RWPE2 (cell line): ENCODE measurements around the gene PLD5.

Source experiments
- ATAC-seq: fragments of 200-7000 bp; cut with Tn5 transposase; 3 replicates; pipeline ENCODE4 v1.9.1; 2021; ENCODE audit warnings: low read depth
- DNase-seq: peaks from one replicate; pipeline ENCODE4 v3.0.0-alpha.2; 2020; ENCODE audit warnings: low spot score
- H3K27ac ChIP-seq: fragments of 450-650 bp; 2 replicates; pipeline ENCODE4 v1.5.1; 2017; ENCODE audit warnings: mild to moderate bottlenecking; ENCODE audit not compliant: poor library complexity, severe bottlenecking
- H3K27me3 ChIP-seq: fragments of 250-450 bp; sonication (Bioruptor Pico); 2 replicates; pipeline ENCODE4 v1.5.1; 2021; ENCODE audit warnings: mild to moderate bottlenecking, moderate library complexity; ENCODE audit not compliant: insufficient read depth, poor library complexity, severe bottlenecking
- H3K36me3 ChIP-seq: fragments of 250-450 bp; sonication (Bioruptor Pico); 2 replicates; pipeline ENCODE4 v1.5.1; 2020; ENCODE audit warnings: low read depth, mild to moderate bottlenecking, moderate library complexity
- H3K4me1 ChIP-seq: fragments of 250-450 bp; sonication (Bioruptor Pico); 2 replicates; pipeline ENCODE4 v1.5.1; 2021; ENCODE audit warnings: mild to moderate bottlenecking, moderate library complexity; ENCODE audit not compliant: insufficient read depth, poor library complexity, severe bottlenecking
- H3K4me3 ChIP-seq: fragments of 250-450 bp; sonication (Bioruptor Pico); 2 replicates; pipeline ENCODE4 v1.5.1; 2021; ENCODE audit warnings: mild to moderate bottlenecking, moderate library complexity; ENCODE audit not compliant: severe bottlenecking
- H3K9me3 ChIP-seq: fragments of 250-450 bp; sonication (Bioruptor Pico); 2 replicates; pipeline ENCODE4 v1.5.1; 2021; ENCODE audit warnings: mild to moderate bottlenecking, moderate library complexity; ENCODE audit not compliant: severe bottlenecking
- CTCF ChIP-seq: fragments of 450-650 bp; IDR thresholded peaks from one replicate; pipeline ENCODE4 v1.5.1; 2017; ENCODE audit warnings: mild to moderate bottlenecking, moderate library complexity; ENCODE audit not compliant: poor library complexity, severe bottlenecking

PLD5 gene

DNA sequence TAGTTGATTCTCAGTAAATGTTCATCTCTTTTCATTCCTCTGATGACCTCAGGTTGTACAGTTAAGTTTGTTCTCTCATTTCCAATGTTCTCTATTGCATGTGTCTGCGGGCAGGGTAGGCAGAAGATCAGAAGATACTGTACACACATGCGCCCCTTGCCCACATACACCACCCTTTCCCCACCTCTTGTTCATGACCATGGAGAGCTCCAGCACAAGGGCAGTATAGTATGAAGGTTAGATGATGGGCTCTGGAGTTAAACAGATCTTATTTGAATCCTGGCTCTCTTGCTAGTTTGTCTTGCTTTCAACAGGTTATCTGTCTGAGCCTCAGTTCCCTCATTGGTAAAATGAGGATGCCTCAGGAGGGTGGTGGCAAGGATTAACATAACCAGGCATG, 17.8 kb upstream of the PLD5 start:
- Histone ChIP-seq H3K4me3 (no peak overlapping the region), H3K9me3 (no peaks in the 10 kb centered on the region), H3K4me1 (no peaks in the 10 kb centered on the region), H3K27me3 (no peaks in the 10 kb centered on the region), H3K27ac (no peak overlapping the region), H3K36me3 (no peaks in the 10 kb centered on the region)
- DNase-seq: no peak
- no peak for TF ChIP-seq CTCF
- no peak for ATAC-seq

GRCh38 chr1:242535986-242536385, 11.5 kb upstream of the PLD5 start:
- H3K9me3 ChIP-seq: no peaks in the 10 kb centered on the region
- no peak overlapping the region for H3K27ac ChIP-seq
- TF ChIP-seq CTCF: no peak
- H3K4me3 ChIP-seq: no peak overlapping the region
- no peaks in the 10 kb centered on the region for H3K36me3 ChIP-seq
- H3K4me1 ChIP-seq: peaks cover 7% of the 10 kb centered on the region
- ATAC-seq: peak; percentile 58; the same call in 2 of the 3 replicates
- no peak for DNase-seq
- no peaks in the 10 kb centered on the region for H3K27me3 ChIP-seq

DNA sequence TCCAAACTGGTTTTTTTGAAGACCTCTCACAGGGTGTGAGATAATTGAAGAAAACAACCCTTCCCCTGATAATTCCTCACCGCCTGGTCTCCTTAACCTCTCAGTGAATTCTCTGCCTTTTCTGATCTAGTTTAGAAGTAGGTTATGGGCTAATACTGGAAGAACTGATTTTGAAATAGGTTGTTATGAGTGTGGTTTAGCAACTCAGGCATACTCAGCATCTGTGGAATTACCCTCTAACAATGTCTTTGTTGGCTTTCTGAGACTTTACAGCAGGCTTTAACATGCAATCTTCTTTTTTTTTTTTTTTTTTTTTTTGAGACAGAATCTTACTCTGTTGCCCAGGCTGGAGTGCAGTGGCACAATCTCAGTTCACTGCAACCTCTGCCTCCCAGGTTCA, 10.3 kb upstream of the PLD5 start:
- H3K27me3 ChIP-seq: no peaks in the 10 kb centered on the region
- no peaks in the 10 kb centered on the region for H3K36me3 ChIP-seq
- H3K27ac ChIP-seq: no peak overlapping the region
- ATAC-seq (no peak), DNase-seq (no peak)
- peaks cover 17% of the 10 kb centered on the region for H3K4me1 ChIP-seq
- no peak overlapping the region for H3K4me3 ChIP-seq
- no peaks in the 10 kb centered on the region for H3K9me3 ChIP-seq
- TF ChIP-seq CTCF: no peak

GRCh38 chr1:242530761-242531160, 6.3 kb upstream of the PLD5 start:
- H3K27ac ChIP-seq: peak overlapping the region; percentile 88
- peak; percentile 98 for ATAC-seq
- TF ChIP-seq CTCF: no peak
- H3K9me3 ChIP-seq: no peaks in the 10 kb centered on the region
- no peaks in the 10 kb centered on the region for H3K27me3 ChIP-seq
- DNase-seq: no peak
- H3K4me1 ChIP-seq: peaks cover 17% of the 10 kb centered on the region
- no peak overlapping the region for H3K4me3 ChIP-seq
- H3K36me3 ChIP-seq: no peaks in the 10 kb centered on the region

GRCh38 chr1:242525769-242526168, 1.3 kb upstream of the PLD5 start:
- no peaks in the 10 kb centered on the region for H3K27me3 ChIP-seq
- peaks cover 8% of the 10 kb centered on the region for H3K4me1 ChIP-seq
- no peaks in the 10 kb centered on the region for H3K36me3 ChIP-seq
- DNase-seq (no peak), ATAC-seq (no peak)
- no peak overlapping the region for H3K27ac ChIP-seq
- TF ChIP-seq CTCF: no peak
- H3K4me3 ChIP-seq: no peak overlapping the region
- H3K9me3 ChIP-seq: no peaks in the 10 kb centered on the region
